ELF-1 (cell line): ENCODE results near the gene ABCA4.
"Not testable (repeated sequence)": the region's sequence is repeated elsewhere in the genome, so short reads cannot be mapped to it uniquely, and the experiment has no call there.

ENCODE experiments used
- DNase-seq: peaks from one replicate; pipeline ENCODE4 v3.0.0-alpha.2; 2016; ENCODE audit warnings: low read depth, low spot score

The ABCA4 gene

GRCh38 chr1:94120991-94121390 lies at the start of gene ABCA4:
ABCA4 (minus strand) TSS chr1:94121148; CDS start chr1:94121045, 103 bp downstream.
- DNase-seq, result no peak

GRCh38 chr1:94169126-94169525 lies 48.2 kb upstream of the ABCA4 start:
- no peak for DNase-seq

GRCh38 chr1:94165843-94166242 lies 44.9 kb upstream of the ABCA4 start:
- DNase-seq, result no peak

GRCh38 chr1:94164885-94165284 lies 43.9 kb upstream of the ABCA4 start:
- not testable (repeated sequence) for DNase-seq

- not testable (repeated sequence) for DNase-seq
Observed at GRCh38 chr1:94164121-94164520, 43.2 kb upstream of the ABCA4 start.

GRCh38 chr1:94163249-94163648 lies 42.3 kb upstream of the ABCA4 start:
- not testable (repeated sequence) for DNase-seq

GRCh38 chr1:94160811-94161210 lies 39.9 kb upstream of the ABCA4 start:
- DNase-seq, result peak; percentile 21

- DNase-seq, result no peak
Observed at GRCh38 chr1:94156096-94156625, 35.2 kb upstream of the ABCA4 start.

- no peak for DNase-seq
Observed at GRCh38 chr1:94154989-94155388, 34.0 kb upstream of the ABCA4 start.

GRCh38 chr1:94153133-94153532 lies 32.2 kb upstream of the ABCA4 start:
- DNase-seq, result no peak

- DNase-seq, result not testable (repeated sequence)
Observed at GRCh38 chr1:94149166-94149565, 28.2 kb upstream of the ABCA4 start.

- DNase-seq, result no peak
Observed at GRCh38 chr1:94146273-94146672, 25.3 kb upstream of the ABCA4 start.

GRCh38 chr1:94144836-94145235 lies 23.9 kb upstream of the ABCA4 start:
- no peak for DNase-seq

GRCh38 chr1:94143809-94144176 lies 22.8 kb upstream of the ABCA4 start:
- DNase-seq, result no peak

- DNase-seq, result no peak
Observed at GRCh38 chr1:94143173-94143808, 22.3 kb upstream of the ABCA4 start.

GRCh38 chr1:94142583-94142982 lies 21.6 kb upstream of the ABCA4 start:
- no peak for DNase-seq

GRCh38 chr1:94142022-94142421 lies 21.1 kb upstream of the ABCA4 start:
- DNase-seq, result no peak

GRCh38 chr1:94132111-94132510 lies 11.2 kb upstream of the ABCA4 start:
- peak; percentile 42 for DNase-seq

- DNase-seq, result no peak
Observed at GRCh38 chr1:94130851-94131595, 10.1 kb upstream of the ABCA4 start.

GRCh38 chr1:94126651-94127050 lies 5.7 kb upstream of the ABCA4 start:
- no peak for DNase-seq

GRCh38 chr1:94125551-94126514 lies 4.9 kb upstream of the ABCA4 start:
- DNase-seq, result peak; percentile 64

GRCh38 chr1:94124538-94124937 lies 3.6 kb upstream of the ABCA4 start:
- no peak for DNase-seq
